ENCODE data around the gene KIAA1191.

Gene KIAA1191

DNA sequence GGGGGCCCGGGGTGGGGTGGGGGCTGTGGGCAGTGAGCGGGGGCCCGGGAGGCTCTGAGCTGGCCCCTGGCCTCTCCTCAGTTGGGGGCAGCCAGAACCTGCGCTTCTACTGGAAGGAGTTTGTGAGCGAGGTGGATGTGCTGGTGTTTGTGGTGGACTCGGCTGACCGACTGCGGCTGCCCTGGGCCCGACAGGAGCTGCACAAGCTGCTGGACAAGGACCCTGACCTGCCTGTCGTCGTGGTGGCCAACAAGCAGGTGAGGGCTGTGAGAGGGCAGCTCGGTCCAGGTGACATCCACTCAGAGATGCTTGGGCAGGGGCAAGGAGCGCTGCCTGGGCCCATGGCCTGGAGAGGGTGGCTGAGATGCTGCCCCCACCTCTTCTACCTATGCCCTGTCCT lies 7.2 kb upstream of the KIAA1191 start:
- ATAC-seq = no peak

DNA sequence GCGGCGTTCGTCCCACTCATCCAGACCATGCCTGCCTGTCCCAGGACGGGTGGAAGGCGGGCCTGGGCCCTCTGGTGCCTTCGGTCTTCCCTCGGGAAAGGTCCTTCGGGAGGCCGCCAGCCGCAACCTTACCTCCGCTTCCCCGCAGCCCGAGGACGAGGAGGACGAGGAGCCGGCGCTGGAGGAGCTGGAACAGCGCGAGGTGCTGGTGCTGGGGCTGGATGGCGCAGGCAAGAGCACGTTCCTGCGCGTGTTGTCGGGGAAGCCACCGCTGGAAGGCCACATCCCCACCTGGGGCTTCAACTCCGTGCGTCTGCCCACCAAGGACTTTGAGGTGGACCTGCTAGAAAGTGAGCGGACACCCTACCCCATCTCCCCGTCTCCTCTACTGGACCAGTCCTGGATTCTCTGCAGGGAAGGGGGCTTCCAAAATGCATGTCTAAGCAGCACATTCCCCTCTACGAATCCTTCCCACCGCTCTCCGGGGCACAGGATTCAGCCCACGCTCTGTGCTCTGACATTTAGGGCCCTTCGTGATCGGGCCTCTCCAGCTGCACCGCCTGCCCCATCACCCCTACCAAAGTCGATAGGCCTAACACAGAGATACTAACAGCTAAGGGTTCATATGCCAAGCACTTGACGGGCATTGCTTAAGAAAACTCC lies 4.8 kb upstream of the KIAA1191 start:
- TF ChIP-seq ZNF70 (CRISPR knock-in tag; IDR thresholded peaks at IDR 0.05) = no peak
- TF ChIP-seq, protein P1, sequence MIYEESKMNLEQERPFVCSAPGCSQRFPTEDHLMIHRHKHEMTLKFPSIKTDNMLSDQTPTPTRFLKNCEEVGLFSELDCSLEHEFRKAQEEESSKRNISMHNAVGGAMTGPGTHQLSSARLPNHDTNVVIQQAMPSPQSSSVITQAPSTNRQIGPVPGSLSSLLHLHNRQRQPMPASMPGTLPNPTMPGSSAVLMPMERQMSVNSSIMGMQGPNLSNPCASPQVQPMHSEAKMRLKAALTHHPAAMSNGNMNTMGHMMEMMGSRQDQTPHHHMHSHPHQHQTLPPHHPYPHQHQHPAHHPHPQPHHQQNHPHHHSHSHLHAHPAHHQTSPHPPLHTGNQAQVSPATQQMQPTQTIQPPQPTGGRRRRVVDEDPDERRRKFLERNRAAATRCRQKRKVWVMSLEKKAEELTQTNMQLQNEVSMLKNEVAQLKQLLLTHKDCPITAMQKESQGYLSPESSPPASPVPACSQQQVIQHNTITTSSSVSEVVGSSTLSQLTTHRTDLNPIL (CRISPR knock-in tag; IDR thresholded peaks at IDR 0.05; ENCODE audit: low read depth) = no peak
- TF ChIP-seq TOX (CRISPR knock-in tag; IDR thresholded peaks at IDR 0.05; ENCODE audit: borderline replicate concordance) = no peak
- TF ChIP-seq SNAI2 (CRISPR knock-in tag; IDR thresholded peaks at IDR 0.05) = no peak
- TF ChIP-seq, protein P2, sequence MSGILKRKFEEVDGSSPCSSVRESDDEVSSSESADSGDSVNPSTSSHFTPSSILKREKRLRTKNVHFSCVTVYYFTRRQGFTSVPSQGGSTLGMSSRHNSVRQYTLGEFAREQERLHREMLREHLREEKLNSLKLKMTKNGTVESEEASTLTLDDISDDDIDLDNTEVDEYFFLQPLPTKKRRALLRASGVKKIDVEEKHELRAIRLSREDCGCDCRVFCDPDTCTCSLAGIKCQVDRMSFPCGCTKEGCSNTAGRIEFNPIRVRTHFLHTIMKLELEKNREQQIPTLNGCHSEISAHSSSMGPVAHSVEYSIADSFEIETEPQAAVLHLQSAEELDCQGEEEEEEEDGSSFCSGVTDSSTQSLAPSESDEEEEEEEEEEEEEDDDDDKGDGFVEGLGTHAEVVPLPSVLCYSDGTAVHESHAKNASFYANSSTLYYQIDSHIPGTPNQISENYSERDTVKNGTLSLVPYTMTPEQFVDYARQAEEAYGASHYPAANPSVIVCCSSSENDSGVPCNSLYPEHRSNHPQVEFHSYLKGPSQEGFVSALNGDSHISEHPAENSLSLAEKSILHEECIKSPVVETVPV (CRISPR knock-in tag; IDR thresholded peaks at IDR 0.05) = no peak
- no peak for TF ChIP-seq ZNF565 (CRISPR knock-in tag; conservative IDR thresholded peaks at IDR 0.05; ENCODE audit: low read depth)
- no peak for TF ChIP-seq ESRRG (CRISPR knock-in tag; IDR thresholded peaks at IDR 0.05)
- TF ChIP-seq ZFP30 (CRISPR knock-in tag; IDR thresholded peaks at IDR 0.05) = no peak
- TF ChIP-seq CSDC2 (CRISPR knock-in tag; IDR thresholded peaks at IDR 0.05) = no peak
- TF ChIP-seq TCF4 (CRISPR knock-in tag; IDR thresholded peaks at IDR 0.05; ENCODE audit: borderline replicate concordance) = no peak
- TF ChIP-seq GLIS3 (CRISPR knock-in tag; IDR thresholded peaks at IDR 0.05) = no peak
- TF ChIP-seq ZFP3 (CRISPR knock-in tag; IDR thresholded peaks at IDR 0.05) = no peak
- TF ChIP-seq ZNF8 (CRISPR knock-in tag; IDR thresholded peaks at IDR 0.05) = no peak
- no peak for TF ChIP-seq RARB (CRISPR knock-in tag; IDR thresholded peaks at IDR 0.05)
- TF ChIP-seq, protein P3, sequence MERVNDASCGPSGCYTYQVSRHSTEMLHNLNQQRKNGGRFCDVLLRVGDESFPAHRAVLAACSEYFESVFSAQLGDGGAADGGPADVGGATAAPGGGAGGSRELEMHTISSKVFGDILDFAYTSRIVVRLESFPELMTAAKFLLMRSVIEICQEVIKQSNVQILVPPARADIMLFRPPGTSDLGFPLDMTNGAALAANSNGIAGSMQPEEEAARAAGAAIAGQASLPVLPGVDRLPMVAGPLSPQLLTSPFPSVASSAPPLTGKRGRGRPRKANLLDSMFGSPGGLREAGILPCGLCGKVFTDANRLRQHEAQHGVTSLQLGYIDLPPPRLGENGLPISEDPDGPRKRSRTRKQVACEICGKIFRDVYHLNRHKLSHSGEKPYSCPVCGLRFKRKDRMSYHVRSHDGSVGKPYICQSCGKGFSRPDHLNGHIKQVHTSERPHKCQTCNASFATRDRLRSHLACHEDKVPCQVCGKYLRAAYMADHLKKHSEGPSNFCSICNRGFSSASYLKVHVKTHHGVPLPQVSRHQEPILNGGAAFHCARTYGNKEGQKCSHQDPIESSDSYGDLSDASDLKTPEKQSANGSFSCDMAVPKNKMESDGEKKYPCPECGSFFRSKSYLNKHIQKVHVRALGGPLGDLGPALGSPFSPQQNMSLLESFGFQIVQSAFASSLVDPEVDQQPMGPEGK (CRISPR knock-in tag; IDR thresholded peaks at IDR 0.05; ENCODE audit: borderline replicate concordance) = no peak
- no peak for TF ChIP-seq BACH2 (CRISPR knock-in tag; IDR thresholded peaks at IDR 0.05; ENCODE audit: borderline replicate concordance)
- TF ChIP-seq PPARA (CRISPR knock-in tag; IDR thresholded peaks at IDR 0.05; ENCODE audit: borderline replicate concordance) = no peak
- ATAC-seq = peak; percentile 26; the same call in 2 of the 3 replicates

More for the DNA sequence above, 7.2 kb upstream of the KIAA1191 start:
- TF ChIP-seq CSDC2 (CRISPR knock-in tag; IDR thresholded peaks at IDR 0.05) (no peak), GLIS3 (CRISPR knock-in tag; IDR thresholded peaks at IDR 0.05) (no peak), TOX (CRISPR knock-in tag; IDR thresholded peaks at IDR 0.05; ENCODE audit: borderline replicate concordance) (no peak), TCF4 (CRISPR knock-in tag; IDR thresholded peaks at IDR 0.05; ENCODE audit: borderline replicate concordance) (no peak), ZNF8 (CRISPR knock-in tag; IDR thresholded peaks at IDR 0.05) (no peak), RARB (CRISPR knock-in tag; IDR thresholded peaks at IDR 0.05) (no peak), BACH2 (CRISPR knock-in tag; IDR thresholded peaks at IDR 0.05; ENCODE audit: borderline replicate concordance) (no peak), ZFP3 (CRISPR knock-in tag; IDR thresholded peaks at IDR 0.05) (no peak), ZC3H10 (CRISPR knock-in tag; IDR thresholded peaks at IDR 0.05) (no peak), PPARA (CRISPR knock-in tag; IDR thresholded peaks at IDR 0.05; ENCODE audit: borderline replicate concordance) (no peak), SNAI2 (CRISPR knock-in tag; IDR thresholded peaks at IDR 0.05) (no peak), OSR1 (CRISPR knock-in tag; IDR thresholded peaks at IDR 0.05) (no peak)
- TF ChIP-seq, protein P4, sequence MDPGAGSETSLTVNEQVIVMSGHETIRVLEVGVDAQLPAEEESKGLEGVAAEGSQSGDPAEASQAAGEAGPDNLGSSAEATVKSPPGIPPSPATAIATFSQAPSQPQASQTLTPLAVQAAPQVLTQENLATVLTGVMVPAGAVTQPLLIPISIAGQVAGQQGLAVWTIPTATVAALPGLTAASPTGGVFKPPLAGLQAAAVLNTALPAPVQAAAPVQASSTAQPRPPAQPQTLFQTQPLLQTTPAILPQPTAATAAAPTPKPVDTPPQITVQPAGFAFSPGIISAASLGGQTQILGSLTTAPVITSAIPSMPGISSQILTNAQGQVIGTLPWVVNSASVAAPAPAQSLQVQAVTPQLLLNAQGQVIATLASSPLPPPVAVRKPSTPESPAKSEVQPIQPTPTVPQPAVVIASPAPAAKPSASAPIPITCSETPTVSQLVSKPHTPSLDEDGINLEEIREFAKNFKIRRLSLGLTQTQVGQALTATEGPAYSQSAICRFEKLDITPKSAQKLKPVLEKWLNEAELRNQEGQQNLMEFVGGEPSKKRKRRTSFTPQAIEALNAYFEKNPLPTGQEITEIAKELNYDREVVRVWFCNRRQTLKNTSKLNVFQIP (CRISPR knock-in tag; IDR thresholded peaks at IDR 0.05; ENCODE audit: borderline replicate concordance, low read depth) = no peak
- TF ChIP-seq, protein P5, sequence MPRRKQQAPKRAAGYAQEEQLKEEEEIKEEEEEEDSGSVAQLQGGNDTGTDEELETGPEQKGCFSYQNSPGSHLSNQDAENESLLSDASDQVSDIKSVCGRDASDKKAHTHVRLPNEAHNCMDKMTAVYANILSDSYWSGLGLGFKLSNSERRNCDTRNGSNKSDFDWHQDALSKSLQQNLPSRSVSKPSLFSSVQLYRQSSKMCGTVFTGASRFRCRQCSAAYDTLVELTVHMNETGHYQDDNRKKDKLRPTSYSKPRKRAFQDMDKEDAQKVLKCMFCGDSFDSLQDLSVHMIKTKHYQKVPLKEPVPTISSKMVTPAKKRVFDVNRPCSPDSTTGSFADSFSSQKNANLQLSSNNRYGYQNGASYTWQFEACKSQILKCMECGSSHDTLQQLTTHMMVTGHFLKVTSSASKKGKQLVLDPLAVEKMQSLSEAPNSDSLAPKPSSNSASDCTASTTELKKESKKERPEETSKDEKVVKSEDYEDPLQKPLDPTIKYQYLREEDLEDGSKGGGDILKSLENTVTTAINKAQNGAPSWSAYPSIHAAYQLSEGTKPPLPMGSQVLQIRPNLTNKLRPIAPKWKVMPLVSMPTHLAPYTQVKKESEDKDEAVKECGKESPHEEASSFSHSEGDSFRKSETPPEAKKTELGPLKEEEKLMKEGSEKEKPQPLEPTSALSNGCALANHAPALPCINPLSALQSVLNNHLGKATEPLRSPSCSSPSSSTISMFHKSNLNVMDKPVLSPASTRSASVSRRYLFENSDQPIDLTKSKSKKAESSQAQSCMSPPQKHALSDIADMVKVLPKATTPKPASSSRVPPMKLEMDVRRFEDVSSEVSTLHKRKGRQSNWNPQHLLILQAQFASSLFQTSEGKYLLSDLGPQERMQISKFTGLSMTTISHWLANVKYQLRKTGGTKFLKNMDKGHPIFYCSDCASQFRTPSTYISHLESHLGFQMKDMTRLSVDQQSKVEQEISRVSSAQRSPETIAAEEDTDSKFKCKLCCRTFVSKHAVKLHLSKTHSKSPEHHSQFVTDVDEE (CRISPR knock-in tag; IDR thresholded peaks at IDR 0.05) = no peak
- TF ChIP-seq, protein P3 (CRISPR knock-in tag; IDR thresholded peaks at IDR 0.05; ENCODE audit: borderline replicate concordance) = no peak
